ENCODE measurements around the gene TMEM14B. TPM values are rescaled to one million over a fixed set of nuclear protein-coding genes. Genes with fewer than 3 reads are reported as not detected.

The TMEM14B gene
- total and polyA plus RNA-seq, 4 donors = 30.7 to 115 (median 70.3) TPM

GRCh38 chr6:10722570-10722819 is 25.1 kb upstream of the TMEM14B start:
- no peak for DNase-seq (ENCODE audit: low spot score)
- TF ChIP-seq ATF3 (IDR thresholded peaks at IDR 0.05) (peak; percentile 30), TAF1 (conservative IDR thresholded peaks at IDR 0.05) (no peak)
- H3K4me1 ChIP-seq (ENCODE audit: control insufficient read depth in 4 of 4, insufficient read depth in 4 of 4, low read length in 3 of 4) = peaks cover 2 to 19% (median 14%) of the 10 kb centered on the region in 4 donors
- no peaks in the 10 kb centered on the region for H3K9me3 ChIP-seq (ENCODE audit: control insufficient read depth in 4 of 4, low read length in 3 of 4)
- H3K27ac ChIP-seq (ENCODE audit: low read depth in 1 of 2, low read length in 2 of 2) = peak overlapping the region; percentile 20 to 77
- 6% methylated on average over 6 of the region's 6 CpGs for WGBS
- H3K9ac ChIP-seq (ENCODE audit: low read depth in 1 of 2, low read length in 2 of 2) = peak overlapping the region; percentile 8 to 80
- peak overlapping the region; percentile 20 to 31 (median 30) for H3K4me3 ChIP-seq (ENCODE audit: low read depth in 1 of 3, low read length in 3 of 3)
- H3K27me3 ChIP-seq (ENCODE audit: control insufficient read depth in 4 of 4, insufficient read depth in 4 of 4, low read length in 3 of 4) = no peaks in the 10 kb centered on the region
- H3K36me3 ChIP-seq (ENCODE audit: control insufficient read depth in 4 of 4, insufficient read depth in 3 of 4, low read depth in 1 of 4, low read length in 3 of 4) = peaks cover 1 to 9% (median 8%) of the 10 kb centered on the region in 4 donors

- peaks cover 1 to 9% (median 9%) of the 10 kb centered on the region in 4 donors for H3K36me3 ChIP-seq (ENCODE audit: control insufficient read depth in 4 of 4, insufficient read depth in 3 of 4, low read depth in 1 of 4, low read length in 3 of 4)
- under 1% methylated on average over 55 of the region's 55 CpGs for WGBS
- no peaks in the 10 kb centered on the region for H3K9me3 ChIP-seq (ENCODE audit: control insufficient read depth in 4 of 4, low read length in 3 of 4)
- peak; percentile 95 for DNase-seq (ENCODE audit: low spot score)
- TF ChIP-seq TAF1 (conservative IDR thresholded peaks at IDR 0.05) (peak; percentile 92), EGR1 (IDR thresholded peaks at IDR 0.05; ENCODE audit: low read depth in 2 of 2) (peak; percentile 45 to 93), RXRA (IDR thresholded peaks at IDR 0.05) (peak; percentile 49 to 51), CTCF (IDR thresholded peaks at IDR 0.05; ENCODE audit: low read depth, low read length, missing input control) (no peak), HNF4G (IDR thresholded peaks at IDR 0.05) (no peak), FOXA2 (IDR thresholded peaks at IDR 0.05) (no peak), HNF4A (conservative IDR thresholded peaks at IDR 0.05) (peak; percentile 80 to 82), REST (IDR thresholded peaks at IDR 0.05) (peak; percentile 79), NR2F2 (IDR thresholded peaks at IDR 0.05) (no peak), GABPA (IDR thresholded peaks at IDR 0.05 in 1 of 2, conservative IDR thresholded peaks at IDR 0.05 in 1 of 2) (peak in 1 of 2 donors; percentile 88), RAD21 (IDR thresholded peaks at IDR 0.05) (peak; percentile 50 to 60), JUND (IDR thresholded peaks at IDR 0.05) (peak; percentile 56 to 67), SP1 (IDR thresholded peaks at IDR 0.05) (peak; percentile 94), FOXA1 (IDR thresholded peaks at IDR 0.05) (peak; percentile 55), MAX (IDR thresholded peaks at IDR 0.05) (peak; percentile 97), ATF3 (IDR thresholded peaks at IDR 0.05) (peak; percentile 4), ZBTB33 (IDR thresholded peaks at IDR 0.05) (peak; percentile 94), YY1 (IDR thresholded peaks at IDR 0.05) (peak; percentile 88)
- H3K27me3 ChIP-seq (ENCODE audit: control insufficient read depth in 4 of 4, insufficient read depth in 4 of 4, low read length in 3 of 4) = no peaks in the 10 kb centered on the region
- H3K27ac ChIP-seq (ENCODE audit: low read depth in 1 of 2, low read length in 2 of 2) = peak within 1 kb of the TSS; percentile 59 to 77
- peak within 1 kb of the TSS; percentile 80 to 82 for H3K9ac ChIP-seq (ENCODE audit: low read depth in 1 of 2, low read length in 2 of 2)
- H3K4me1 ChIP-seq (ENCODE audit: control insufficient read depth in 4 of 4, insufficient read depth in 4 of 4, low read length in 3 of 4) = peaks cover 2 to 19% (median 14%) of the 10 kb centered on the region in 4 donors
- peak within 1 kb of the TSS; percentile 74 to 83 (median 78) for H3K4me3 ChIP-seq (ENCODE audit: low read depth in 1 of 3, low read length in 3 of 3)
Measured at GRCh38 chr6:10722820-10723566, 24.6 kb upstream of the TMEM14B start, which contains the start of gene TMEM14C. Gene TMEM14C (plus strand): TSS chr6:10723070. CDS start chr6:10724614, 1,544 bp downstream.
